ENCODE data around the gene FAR2. TPM values are rescaled to one million over a fixed set of nuclear protein-coding genes. Genes with fewer than 3 reads are reported as not detected.

Gene FAR2
- total and polyA plus RNA-seq, 2 donors (not counting 3 experiments of a cell fraction or from before 2014, with no cell fraction given), result 32.3 to 61.7 TPM

DNA sequence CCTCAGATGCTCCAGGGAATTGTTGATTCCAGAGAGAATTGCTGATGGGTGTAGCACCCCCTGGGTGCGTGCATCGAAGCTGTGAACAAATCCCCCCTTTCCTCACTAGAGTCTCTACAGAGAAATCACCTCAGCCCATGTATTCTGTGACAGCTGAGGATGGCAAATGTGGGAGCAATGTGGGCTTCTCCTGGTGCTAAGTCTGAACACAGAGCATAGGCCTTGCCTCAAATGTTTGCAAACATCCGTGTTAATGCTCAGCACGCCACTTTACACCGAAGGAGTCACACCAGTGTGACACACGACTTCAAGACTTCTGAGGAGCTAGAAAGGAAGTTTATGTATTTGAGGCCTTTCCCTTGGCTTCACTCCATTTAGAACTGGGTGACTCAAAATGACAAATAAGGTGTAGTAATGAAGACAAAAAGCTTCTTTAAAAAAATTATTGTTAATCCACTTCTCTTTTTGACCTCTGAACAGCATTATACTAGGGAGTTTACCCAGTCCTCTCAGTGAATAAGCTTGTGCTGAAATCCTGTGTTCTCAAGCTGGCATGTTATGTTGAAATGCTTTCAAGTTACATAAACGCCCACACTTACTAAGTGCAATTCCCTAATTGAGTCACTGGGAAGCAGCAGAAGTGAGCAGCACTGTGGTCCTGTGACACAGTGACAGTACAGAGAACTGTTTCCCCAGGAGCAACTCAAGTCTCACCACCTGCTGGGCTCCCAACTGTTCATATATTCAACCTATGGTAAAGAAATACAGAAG, 92.9 kb downstream of the FAR2 start:
- peak overlapping the region; percentile 94 for H3K27ac ChIP-seq (ENCODE audit: insufficient read depth, low read depth, low read length)
- no peaks in the 10 kb centered on the region for H3K36me3 ChIP-seq (ENCODE audit: control insufficient read depth in 2 of 2, extremely low read depth in 1 of 2, insufficient read depth in 2 of 2, low read length in 2 of 2)
- no peak overlapping the region for H2AFZ ChIP-seq (ENCODE audit: low read depth, low read length)
- H3K4me3 ChIP-seq (replicated peaks in 1 of 3; ENCODE audit: insufficient read depth in 1 of 3, low read depth in 1 of 3, low read length in 3 of 3), result peak overlapping the region in 1 of 3 experiments; percentile 15
- peak; percentile 84 for DNase-seq (ENCODE audit: low read depth, low spot score)
- H3K79me2 ChIP-seq (ENCODE audit: control insufficient read depth, insufficient read depth, low read length), result peaks cover 6% of the 10 kb centered on the region
- no peaks in the 10 kb centered on the region for H3K9me1 ChIP-seq (replicated peaks; ENCODE audit: control insufficient read depth, extremely low read depth, insufficient read depth, low read length)
- intact Hi-C loops (cut with micrococcal nuclease), result loop anchor here (2.0 to 5.0 kb wide), 5 partner anchors 75 to 1419 kb away; partner anchors contain the start of gene ERGIC2
- H3K4me2 ChIP-seq (ENCODE audit: insufficient read depth, low read length), result peak overlapping the region; percentile 43
- H3K9me3 ChIP-seq (replicated peaks; ENCODE audit: control insufficient read depth, insufficient read depth, low read length), result no peaks in the 10 kb centered on the region
- H3K27me3 ChIP-seq (ENCODE audit: control insufficient read depth in 2 of 2, insufficient read depth in 2 of 2, low read length in 2 of 2), result no peaks in the 10 kb centered on the region
- peak; percentile 72 for FAIRE-seq
- POLR2A ChIA-PET, result interaction anchor here (0.9 kb wide), 1 partner anchor 28 kb away, joined by 5 read pairs; no protein-coding TSS in a partner anchor
- dilution Hi-C loops (cut with MboI; ENCODE audit: extremely low pct_ligation_motif_present, low sequenced_read_pairs), result no loop called here
- BruUV-seq (replicated peaks), result no TSS peak
- H3K9ac ChIP-seq (replicated peaks; ENCODE audit: extremely low read depth, insufficient read depth, low read length), result peak overlapping the region; percentile 73
- CTCF ChIA-PET, result interaction anchor here (0.9 to 2.9 kb wide), 4 partner anchors 25 to 168 kb away, joined by 3 to 14 read pairs (median 3); no protein-coding TSS in a partner anchor
- H4K20me1 ChIP-seq (replicated peaks; ENCODE audit: control insufficient read depth, extremely low read depth, insufficient read depth, low read length), result no peaks in the 10 kb centered on the region
- TF ChIP-seq EZH2 (IDR thresholded peaks at IDR 0.05; ENCODE audit: borderline replicate concordance, low read depth, low read length, severe bottlenecking) (no peak), GATA2 (IDR thresholded peaks at IDR 0.05; ENCODE audit: insufficient read depth, insufficient read length, low read depth, low read length) (peak; percentile 61), JUN (IDR thresholded peaks at IDR 0.05; ENCODE audit: borderline replicate concordance, insufficient read depth, insufficient read length, low read depth) (peak; percentile 2), FOS (IDR thresholded peaks at IDR 0.05; ENCODE audit: borderline replicate concordance, insufficient read depth, low read length) (peak; percentile 65), MYC (IDR thresholded peaks at IDR 0.05; ENCODE audit: low read depth, low read length) (no peak), POLR2A (IDR thresholded peaks at IDR 0.05; ENCODE audit: low read depth, low read length) (peak; percentile 28), POLR2AphosphoS5 (IDR thresholded peaks at IDR 0.05; ENCODE audit: insufficient read depth, low read depth, low read length) (peak; percentile 62)
- TF ChIP-seq, protein P1, sequence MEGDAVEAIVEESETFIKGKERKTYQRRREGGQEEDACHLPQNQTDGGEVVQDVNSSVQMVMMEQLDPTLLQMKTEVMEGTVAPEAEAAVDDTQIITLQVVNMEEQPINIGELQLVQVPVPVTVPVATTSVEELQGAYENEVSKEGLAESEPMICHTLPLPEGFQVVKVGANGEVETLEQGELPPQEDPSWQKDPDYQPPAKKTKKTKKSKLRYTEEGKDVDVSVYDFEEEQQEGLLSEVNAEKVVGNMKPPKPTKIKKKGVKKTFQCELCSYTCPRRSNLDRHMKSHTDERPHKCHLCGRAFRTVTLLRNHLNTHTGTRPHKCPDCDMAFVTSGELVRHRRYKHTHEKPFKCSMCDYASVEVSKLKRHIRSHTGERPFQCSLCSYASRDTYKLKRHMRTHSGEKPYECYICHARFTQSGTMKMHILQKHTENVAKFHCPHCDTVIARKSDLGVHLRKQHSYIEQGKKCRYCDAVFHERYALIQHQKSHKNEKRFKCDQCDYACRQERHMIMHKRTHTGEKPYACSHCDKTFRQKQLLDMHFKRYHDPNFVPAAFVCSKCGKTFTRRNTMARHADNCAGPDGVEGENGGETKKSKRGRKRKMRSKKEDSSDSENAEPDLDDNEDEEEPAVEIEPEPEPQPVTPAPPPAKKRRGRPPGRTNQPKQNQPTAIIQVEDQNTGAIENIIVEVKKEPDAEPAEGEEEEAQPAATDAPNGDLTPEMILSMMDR (IDR thresholded peaks at IDR 0.05; ENCODE audit: extremely low read depth in 1 of 2, insufficient read depth in 1 of 2, low read depth in 1 of 2, low read length in 2 of 2), result peak in 1 of 2 donors; percentile 8
- TF ChIP-seq, protein P2, sequence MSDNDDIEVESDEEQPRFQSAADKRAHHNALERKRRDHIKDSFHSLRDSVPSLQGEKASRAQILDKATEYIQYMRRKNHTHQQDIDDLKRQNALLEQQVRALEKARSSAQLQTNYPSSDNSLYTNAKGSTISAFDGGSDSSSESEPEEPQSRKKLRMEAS (IDR thresholded peaks at IDR 0.05; ENCODE audit: insufficient read depth, insufficient read length), result no peak
- H3K4me1 ChIP-seq (ENCODE audit: control insufficient read depth, extremely low read depth, insufficient read depth, low read length), result peaks cover 68% of the 10 kb centered on the region

Measured in endothelial cell of umbilical vein (primary cell).